ENCODE measurements around the gene KLHDC9. TPM values are rescaled to one million over a fixed set of nuclear protein-coding genes. Genes with fewer than 3 reads are reported as not detected.
"Not testable (repeated sequence)": the region's sequence is repeated elsewhere in the genome, so short reads cannot be mapped to it uniquely, and the experiment has no call there.

Gene KLHDC9
- total RNA-seq, 1 experiment from 2014 or later: 3.6 TPM

- DNase-seq (ENCODE audit: extremely low read depth, low read depth): no peak
Measured at GRCh38 chr1:161092621-161093028, 5.5 kb upstream of the KLHDC9 start.

- no peak for DNase-seq (ENCODE audit: extremely low read depth, low read depth)
Measured at GRCh38 chr1:161094481-161094880, 3.7 kb upstream of the KLHDC9 start.

- DNase-seq (ENCODE audit: extremely low read depth, low read depth): no peak
Measured at GRCh38 chr1:161095230-161095629, 2.9 kb upstream of the KLHDC9 start.

GRCh38 chr1:161096015-161096414, 2.1 kb upstream of the KLHDC9 start:
- no peak for DNase-seq (ENCODE audit: extremely low read depth, low read depth)

GRCh38 chr1:161096530-161096929, 1.6 kb upstream of the KLHDC9 start:
- no peak for DNase-seq (ENCODE audit: extremely low read depth, low read depth)

GRCh38 chr1:161099090-161099802, 1.1 kb downstream of the KLHDC9 start:
- no peak for DNase-seq (ENCODE audit: extremely low read depth, low read depth)

- DNase-seq (ENCODE audit: extremely low read depth, low read depth): no peak
Measured at GRCh38 chr1:161100556-161100955, 2.4 kb downstream of the KLHDC9 start.

- DNase-seq (ENCODE audit: extremely low read depth, low read depth): no peak
Measured at GRCh38 chr1:161106431-161106830, 8.3 kb downstream of the KLHDC9 start.

- no peak for DNase-seq (ENCODE audit: extremely low read depth, low read depth)
Measured at GRCh38 chr1:161111117-161111516, 13.0 kb downstream of the KLHDC9 start.

- DNase-seq (ENCODE audit: extremely low read depth, low read depth): no peak
Measured at GRCh38 chr1:161111527-161111926, 13.4 kb downstream of the KLHDC9 start.

- no peak for DNase-seq (ENCODE audit: extremely low read depth, low read depth)
Measured at GRCh38 chr1:161113915-161114314, 15.8 kb downstream of the KLHDC9 start.

- DNase-seq (ENCODE audit: extremely low read depth, low read depth): no peak
Measured at GRCh38 chr1:161114556-161114955, 16.4 kb downstream of the KLHDC9 start.

GRCh38 chr1:161115132-161115711, 17.1 kb downstream of the KLHDC9 start:
- DNase-seq (ENCODE audit: extremely low read depth, low read depth): peak; percentile 97

GRCh38 chr1:161115961-161116360, 17.8 kb downstream of the KLHDC9 start:
- DNase-seq (ENCODE audit: extremely low read depth, low read depth): not testable (repeated sequence)

- peak; percentile 83 for DNase-seq (ENCODE audit: extremely low read depth, low read depth)
Measured at GRCh38 chr1:161117759-161118581, 19.8 kb downstream of the KLHDC9 start, which contains the start of the genes NIT1 and PFDN2. TSS of gene NIT1 (plus strand) at chr1:161118105. CDS start at chr1:161118177, 72 bp downstream. TSS of gene PFDN2 (minus strand) at chr1:161118037. CDS start at chr1:161118026, 11 bp downstream.

- DNase-seq (ENCODE audit: extremely low read depth, low read depth): peak; percentile 78
Measured at GRCh38 chr1:161119092-161119903, 21.1 kb downstream of the KLHDC9 start.

- no peak for DNase-seq (ENCODE audit: extremely low read depth, low read depth)
Measured at GRCh38 chr1:161121042-161121650, 23.0 kb downstream of the KLHDC9 start.

GRCh38 chr1:161121834-161122233, 23.7 kb downstream of the KLHDC9 start:
- DNase-seq (ENCODE audit: extremely low read depth, low read depth): no peak

GRCh38 chr1:161122967-161123366, 24.8 kb downstream of the KLHDC9 start:
- DNase-seq (ENCODE audit: extremely low read depth, low read depth): no peak

GRCh38 chr1:161127649-161128048, 29.5 kb downstream of the KLHDC9 start:
- no peak for DNase-seq (ENCODE audit: extremely low read depth, low read depth)
